ENCODE data around the gene PALS1. TPM values are rescaled to one million over a fixed set of nuclear protein-coding genes. Genes with fewer than 3 reads are reported as not detected.

The PALS1 gene
- total and polyA plus RNA-seq, 2 donors (not counting 3 experiments of a cell fraction or from before 2014, with no cell fraction given): 5.2 to 22.0 TPM

GRCh38 chr14:67239582-67239981 lies 1.7 kb upstream of the PALS1 start:
- H4K20me1 ChIP-seq (replicated peaks; ENCODE audit: control insufficient read depth, extremely low read depth, insufficient read depth, low read length): no peaks in the 10 kb centered on the region
- H3K27me3 ChIP-seq (ENCODE audit: control insufficient read depth in 2 of 2, insufficient read depth in 2 of 2, low read length in 2 of 2): peaks cover 0 to 4% of the 10 kb centered on the region in 2 experiments
- no peak overlapping the region for H3K27ac ChIP-seq (ENCODE audit: insufficient read depth, low read depth, low read length)
- H3K4me1 ChIP-seq (ENCODE audit: control insufficient read depth, extremely low read depth, insufficient read depth, low read length): peaks cover 13% of the 10 kb centered on the region
- ChIA-PET POLR2A (no interaction called here), CTCF (interaction anchor here (0.8 to 4.9 kb wide), 5 partner anchors 11 to 120 kb away, joined by 3 to 28 read pairs (median 5); partner anchors contain the start of gene ATP6V1D)
- no TSS peak for BruUV-seq (replicated peaks)
- DNase-seq (ENCODE audit: low read depth, low spot score): no peak
- H3K4me2 ChIP-seq (ENCODE audit: insufficient read depth, low read length): no peak overlapping the region
- no peak overlapping the region for H2AFZ ChIP-seq (ENCODE audit: low read depth, low read length)
- dilution Hi-C loops (cut with MboI; ENCODE audit: extremely low pct_ligation_motif_present, low sequenced_read_pairs) (no loop called here), intact Hi-C loops (cut with micrococcal nuclease) (no loop called here)
- H3K9me3 ChIP-seq (replicated peaks; ENCODE audit: control insufficient read depth, insufficient read depth, low read length): no peaks in the 10 kb centered on the region
- H3K9me1 ChIP-seq (replicated peaks; ENCODE audit: control insufficient read depth, extremely low read depth, insufficient read depth, low read length): no peaks in the 10 kb centered on the region
- TF ChIP-seq JUN (IDR thresholded peaks at IDR 0.05; ENCODE audit: borderline replicate concordance, insufficient read depth, insufficient read length, low read depth): no peak
- TF ChIP-seq GATA2 (IDR thresholded peaks at IDR 0.05; ENCODE audit: insufficient read depth, insufficient read length, low read depth, low read length): no peak
- no peak for TF ChIP-seq MYC (IDR thresholded peaks at IDR 0.05; ENCODE audit: low read depth, low read length)
- no peak for TF ChIP-seq FOS (IDR thresholded peaks at IDR 0.05; ENCODE audit: borderline replicate concordance, insufficient read depth, low read length)
- TF ChIP-seq EZH2 (IDR thresholded peaks at IDR 0.05; ENCODE audit: borderline replicate concordance, low read depth, low read length, severe bottlenecking): no peak
- no peak for FAIRE-seq
- H3K4me3 ChIP-seq (replicated peaks in 1 of 3; ENCODE audit: insufficient read depth in 1 of 3, low read depth in 1 of 3, low read length in 3 of 3): no peak overlapping the region
- no peak overlapping the region for H3K9ac ChIP-seq (replicated peaks; ENCODE audit: extremely low read depth, insufficient read depth, low read length)
- no peaks in the 10 kb centered on the region for H3K36me3 ChIP-seq (ENCODE audit: control insufficient read depth in 2 of 2, extremely low read depth in 1 of 2, insufficient read depth in 2 of 2, low read length in 2 of 2)
- peaks cover 25% of the 10 kb centered on the region for H3K79me2 ChIP-seq (ENCODE audit: control insufficient read depth, insufficient read depth, low read length)

GRCh38 chr14:67240168-67240932 lies 885 bp upstream of the PALS1 start:
- Histone ChIP-seq H3K4me3 (replicated peaks in 1 of 3; ENCODE audit: insufficient read depth in 1 of 3, low read depth in 1 of 3, low read length in 3 of 3) (peak overlapping the region; percentile 46 to 86 (median 56)), H3K4me2 (ENCODE audit: insufficient read depth, low read length) (peak overlapping the region; percentile 98), H3K9ac (replicated peaks; ENCODE audit: extremely low read depth, insufficient read depth, low read length) (peak overlapping the region; percentile 98), H3K9me3 (replicated peaks; ENCODE audit: control insufficient read depth, insufficient read depth, low read length) (no peaks in the 10 kb centered on the region), H3K4me1 (ENCODE audit: control insufficient read depth, extremely low read depth, insufficient read depth, low read length) (peaks cover 13% of the 10 kb centered on the region), H3K79me2 (ENCODE audit: control insufficient read depth, insufficient read depth, low read length) (peaks cover 33% of the 10 kb centered on the region), H2AFZ (ENCODE audit: low read depth, low read length) (peak overlapping the region; percentile 94), H3K9me1 (replicated peaks; ENCODE audit: control insufficient read depth, extremely low read depth, insufficient read depth, low read length) (no peaks in the 10 kb centered on the region), H3K36me3 (ENCODE audit: control insufficient read depth in 2 of 2, extremely low read depth in 1 of 2, insufficient read depth in 2 of 2, low read length in 2 of 2) (no peaks in the 10 kb centered on the region), H4K20me1 (replicated peaks; ENCODE audit: control insufficient read depth, extremely low read depth, insufficient read depth, low read length) (no peaks in the 10 kb centered on the region), H3K27me3 (ENCODE audit: control insufficient read depth in 2 of 2, insufficient read depth in 2 of 2, low read length in 2 of 2) (peaks cover 0 to 4% of the 10 kb centered on the region in 2 experiments), H3K27ac (ENCODE audit: insufficient read depth, low read depth, low read length) (peak overlapping the region; percentile 79)
- TSS peak; percentile 81 for BruUV-seq (replicated peaks)
- dilution Hi-C loops (cut with MboI; ENCODE audit: extremely low pct_ligation_motif_present, low sequenced_read_pairs): no loop called here
- no peak for DNase-seq (ENCODE audit: low read depth, low spot score)
- POLR2A ChIA-PET: no interaction called here
- TF ChIP-seq POLR2AphosphoS5 (IDR thresholded peaks at IDR 0.05; ENCODE audit: insufficient read depth, low read depth, low read length): no peak
- no peak for TF ChIP-seq MYC (IDR thresholded peaks at IDR 0.05; ENCODE audit: low read depth, low read length)
- no peak for TF ChIP-seq JUN (IDR thresholded peaks at IDR 0.05; ENCODE audit: borderline replicate concordance, insufficient read depth, insufficient read length, low read depth)
- no peak for TF ChIP-seq FOS (IDR thresholded peaks at IDR 0.05; ENCODE audit: borderline replicate concordance, insufficient read depth, low read length)
- no peak for TF ChIP-seq GATA2 (IDR thresholded peaks at IDR 0.05; ENCODE audit: insufficient read depth, insufficient read length, low read depth, low read length)
- TF ChIP-seq POLR2A (IDR thresholded peaks at IDR 0.05; ENCODE audit: low read depth, low read length): no peak
- no peak for TF ChIP-seq EZH2 (IDR thresholded peaks at IDR 0.05; ENCODE audit: borderline replicate concordance, low read depth, low read length, severe bottlenecking)
- TF ChIP-seq MAX (IDR thresholded peaks at IDR 0.05; ENCODE audit: insufficient read depth, insufficient read length): no peak
- no peak for TF ChIP-seq CTCF (IDR thresholded peaks at IDR 0.05; ENCODE audit: extremely low read depth in 1 of 2, insufficient read depth in 1 of 2, low read depth in 1 of 2, low read length in 2 of 2)
- intact Hi-C loops (cut with micrococcal nuclease): loop anchor here (2.0 to 5.0 kb wide), 4 partner anchors 46 to 174 kb away; no protein-coding TSS in a partner anchor
- CTCF ChIA-PET: interaction anchor here (0.9 to 4.9 kb wide), 3 partner anchors 45 to 119 kb away, joined by 3 to 28 read pairs (median 5); partner anchors contain the start of gene ATP6V1D
- FAIRE-seq: peak; percentile 31
